OCI-LY7 (cell line): Measurements from ENCODE around the gene BACH2.

Source experiments
- EZH2phosphoT487 ChIP-seq: fragments of 200-600 bp; sonication (generic); IDR thresholded peaks from 2 replicates; pipeline ENCODE4 v1.6.1; 2018; ENCODE audit warnings: low read depth, borderline replicate concordance, mild to moderate bottlenecking, mixed run types, antibody characterized with exemption, low read length, moderate library complexity, mixed read lengths
- TF ChIP-seq, protein P1 (sequence below): fragments of 200-600 bp; sonication (generic); conservative IDR thresholded peaks from 2 replicates; pipeline ENCODE4 v1.5.1; 2014; ENCODE audit warnings: mild to moderate bottlenecking, antibody characterized with exemption, low read length, moderate library complexity, mixed read lengths

DNA sequence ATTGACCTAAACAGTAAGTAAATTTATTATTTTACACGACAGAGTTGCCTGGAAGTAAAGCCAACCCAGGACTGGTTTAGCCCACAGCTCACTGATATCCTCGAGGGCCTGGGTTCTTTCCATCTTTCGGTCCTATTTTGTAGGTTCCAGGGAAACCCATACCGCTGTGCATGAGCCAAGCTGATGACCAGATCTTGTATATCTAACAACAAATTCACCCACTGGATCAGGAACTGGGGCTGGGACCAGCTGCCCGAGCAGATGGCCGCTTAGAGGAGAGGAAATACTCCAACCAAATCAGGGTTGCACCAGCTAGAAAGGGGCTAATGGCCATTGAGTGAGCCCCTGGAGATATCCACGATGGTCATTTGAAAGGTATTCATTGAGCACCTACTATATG lies 139.2 kb downstream of the BACH2 start:
- TF ChIP-seq, protein P1, sequence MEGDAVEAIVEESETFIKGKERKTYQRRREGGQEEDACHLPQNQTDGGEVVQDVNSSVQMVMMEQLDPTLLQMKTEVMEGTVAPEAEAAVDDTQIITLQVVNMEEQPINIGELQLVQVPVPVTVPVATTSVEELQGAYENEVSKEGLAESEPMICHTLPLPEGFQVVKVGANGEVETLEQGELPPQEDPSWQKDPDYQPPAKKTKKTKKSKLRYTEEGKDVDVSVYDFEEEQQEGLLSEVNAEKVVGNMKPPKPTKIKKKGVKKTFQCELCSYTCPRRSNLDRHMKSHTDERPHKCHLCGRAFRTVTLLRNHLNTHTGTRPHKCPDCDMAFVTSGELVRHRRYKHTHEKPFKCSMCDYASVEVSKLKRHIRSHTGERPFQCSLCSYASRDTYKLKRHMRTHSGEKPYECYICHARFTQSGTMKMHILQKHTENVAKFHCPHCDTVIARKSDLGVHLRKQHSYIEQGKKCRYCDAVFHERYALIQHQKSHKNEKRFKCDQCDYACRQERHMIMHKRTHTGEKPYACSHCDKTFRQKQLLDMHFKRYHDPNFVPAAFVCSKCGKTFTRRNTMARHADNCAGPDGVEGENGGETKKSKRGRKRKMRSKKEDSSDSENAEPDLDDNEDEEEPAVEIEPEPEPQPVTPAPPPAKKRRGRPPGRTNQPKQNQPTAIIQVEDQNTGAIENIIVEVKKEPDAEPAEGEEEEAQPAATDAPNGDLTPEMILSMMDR = no peak
- TF ChIP-seq EZH2phosphoT487 = no peak
